Measurements from ENCODE around the gene RAD51D.
A peak's percentile ranks its signal among the peaks of the same experiment; 100 is the strongest.

Gene RAD51D

DNA sequence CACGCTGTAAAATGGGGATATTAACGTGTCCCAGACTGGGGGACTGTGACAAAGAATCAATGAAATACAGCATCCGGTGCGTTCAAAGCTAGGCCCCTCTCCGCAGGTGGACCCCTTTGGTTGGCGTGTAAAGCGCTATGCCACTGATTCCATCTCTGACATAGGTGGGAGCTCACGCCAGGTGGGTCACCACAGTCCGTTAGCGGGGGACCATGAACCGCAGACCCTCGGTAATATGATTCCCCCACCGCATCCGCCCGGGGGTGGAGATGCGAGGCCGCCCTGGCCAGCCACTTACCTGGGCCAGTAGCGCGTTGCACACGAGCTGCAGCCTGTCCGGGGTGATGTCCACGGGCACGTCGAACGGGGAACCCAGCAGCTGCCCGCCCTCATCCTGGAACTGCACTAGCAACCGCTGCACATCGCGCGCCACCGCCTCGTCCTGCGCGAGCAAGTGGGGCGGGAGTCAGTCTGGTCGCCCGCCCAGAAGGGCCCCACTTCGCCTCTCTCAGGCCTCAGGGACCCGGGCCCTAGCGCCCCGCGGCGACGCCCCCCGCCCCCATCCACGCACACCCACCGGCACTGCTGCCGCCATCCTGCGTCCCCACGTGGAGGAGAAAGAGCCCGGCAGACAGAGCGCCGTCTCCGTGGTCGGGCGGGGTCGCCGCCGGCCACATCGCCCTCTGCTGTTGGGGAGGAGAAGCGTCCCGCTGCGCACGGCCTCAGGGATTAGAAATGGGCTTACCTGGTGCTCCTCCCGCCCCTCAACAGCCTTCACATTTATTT is 22.2 kb upstream of the RAD51D start, which contains the start of gene NLE1 (continued):
- TF ChIP-seq ZSCAN5A (tag by site-specific recombination; IDR thresholded peaks at IDR 0.05) (peak; percentile 79), TSHZ1 (tag by site-specific recombination; IDR thresholded peaks at IDR 0.05; ENCODE audit: borderline replicate concordance) (no peak), ZNF37A (tag by site-specific recombination; IDR thresholded peaks at IDR 0.05) (no peak), OVOL3 (tag by site-specific recombination; IDR thresholded peaks at IDR 0.05) (no peak), ZNF426 (tag by site-specific recombination; IDR thresholded peaks at IDR 0.05) (no peak), ZNF16 (tag by site-specific recombination; IDR thresholded peaks at IDR 0.05; ENCODE audit: low read depth) (no peak), CTCF (tag by site-specific recombination; IDR thresholded peaks at IDR 0.05) (peak; percentile 96), ZNF138 (tag by site-specific recombination; IDR thresholded peaks at IDR 0.05; ENCODE audit: borderline replicate concordance) (no peak), ZNF341 (tag by site-specific recombination; IDR thresholded peaks at IDR 0.05; ENCODE audit: low read depth) (peak; percentile 96; the same call in 1 of the 2 replicates), ZBTB48 (tag by site-specific recombination; IDR thresholded peaks at IDR 0.05) (peak; percentile 75; the same call in 1 of the 2 replicates), ZNF707 (tag by site-specific recombination; IDR thresholded peaks at IDR 0.05) (no peak), ZIC2 (tag by site-specific recombination; IDR thresholded peaks at IDR 0.05) (peak; percentile 74), ZNF292 (tag by site-specific recombination; IDR thresholded peaks at IDR 0.05; ENCODE audit: borderline replicate concordance, low read depth) (no peak), ZBTB44 (tag by site-specific recombination; IDR thresholded peaks at IDR 0.05) (peak; percentile 64; the same call in 1 of the 2 replicates), ZSCAN16 (tag by site-specific recombination; IDR thresholded peaks at IDR 0.05) (no peak), TCF7L2 (IDR thresholded peaks at IDR 0.05; ENCODE audit: borderline replicate concordance, low read depth, low read length) (no peak), SETDB1 (IDR thresholded peaks at IDR 0.05; ENCODE audit: insufficient read length, low read length) (no peak)
- TF ChIP-seq, protein P1, sequence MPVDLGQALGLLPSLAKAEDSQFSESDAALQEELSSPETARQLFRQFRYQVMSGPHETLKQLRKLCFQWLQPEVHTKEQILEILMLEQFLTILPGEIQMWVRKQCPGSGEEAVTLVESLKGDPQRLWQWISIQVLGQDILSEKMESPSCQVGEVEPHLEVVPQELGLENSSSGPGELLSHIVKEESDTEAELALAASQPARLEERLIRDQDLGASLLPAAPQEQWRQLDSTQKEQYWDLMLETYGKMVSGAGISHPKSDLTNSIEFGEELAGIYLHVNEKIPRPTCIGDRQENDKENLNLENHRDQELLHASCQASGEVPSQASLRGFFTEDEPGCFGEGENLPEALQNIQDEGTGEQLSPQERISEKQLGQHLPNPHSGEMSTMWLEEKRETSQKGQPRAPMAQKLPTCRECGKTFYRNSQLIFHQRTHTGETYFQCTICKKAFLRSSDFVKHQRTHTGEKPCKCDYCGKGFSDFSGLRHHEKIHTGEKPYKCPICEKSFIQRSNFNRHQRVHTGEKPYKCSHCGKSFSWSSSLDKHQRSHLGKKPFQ (tag by site-specific recombination; IDR thresholded peaks at IDR 0.05) = no peak
- TF ChIP-seq, protein P2, sequence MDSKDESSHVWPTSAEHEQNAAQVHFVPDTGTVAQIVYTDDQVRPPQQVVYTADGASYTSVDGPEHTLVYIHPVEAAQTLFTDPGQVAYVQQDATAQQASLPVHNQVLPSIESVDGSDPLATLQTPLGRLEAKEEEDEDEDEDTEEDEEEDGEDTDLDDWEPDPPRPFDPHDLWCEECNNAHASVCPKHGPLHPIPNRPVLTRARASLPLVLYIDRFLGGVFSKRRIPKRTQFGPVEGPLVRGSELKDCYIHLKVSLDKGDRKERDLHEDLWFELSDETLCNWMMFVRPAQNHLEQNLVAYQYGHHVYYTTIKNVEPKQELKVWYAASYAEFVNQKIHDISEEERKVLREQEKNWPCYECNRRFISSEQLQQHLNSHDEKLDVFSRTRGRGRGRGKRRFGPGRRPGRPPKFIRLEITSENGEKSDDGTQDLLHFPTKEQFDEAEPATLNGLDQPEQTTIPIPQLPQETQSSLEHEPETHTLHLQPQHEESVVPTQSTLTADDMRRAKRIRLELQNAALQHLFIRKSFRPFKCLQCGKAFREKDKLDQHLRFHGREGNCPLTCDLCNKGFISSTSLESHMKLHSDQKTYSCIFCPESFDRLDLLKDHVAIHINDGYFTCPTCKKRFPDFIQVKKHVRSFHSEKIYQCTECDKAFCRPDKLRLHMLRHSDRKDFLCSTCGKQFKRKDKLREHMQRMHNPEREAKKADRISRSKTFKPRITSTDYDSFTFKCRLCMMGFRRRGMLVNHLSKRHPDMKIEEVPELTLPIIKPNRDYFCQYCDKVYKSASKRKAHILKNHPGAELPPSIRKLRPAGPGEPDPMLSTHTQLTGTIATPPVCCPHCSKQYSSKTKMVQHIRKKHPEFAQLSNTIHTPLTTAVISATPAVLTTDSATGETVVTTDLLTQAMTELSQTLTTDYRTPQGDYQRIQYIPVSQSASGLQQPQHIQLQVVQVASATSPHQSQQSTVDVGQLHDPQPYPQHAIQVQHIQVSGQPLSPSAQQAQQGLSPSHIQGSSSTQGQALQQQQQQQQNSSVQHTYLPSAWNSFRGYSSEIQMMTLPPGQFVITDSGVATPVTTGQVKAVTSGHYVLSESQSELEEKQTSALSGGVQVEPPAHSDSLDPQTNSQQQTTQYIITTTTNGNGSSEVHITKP (tag by site-specific recombination; IDR thresholded peaks at IDR 0.05) = no peak
